CD4-positive, alpha-beta T cell treated with Interferon alpha-2 for 1 hour (primary cell): ENCODE measurements around the gene RCOR1.

ENCODE experiments used
- DNase-seq, 2 donors: peaks; one replicate each; pipeline ENCODE4 v3.0.0-alpha.2; 2020 to 2022

The RCOR1 gene

DNA sequence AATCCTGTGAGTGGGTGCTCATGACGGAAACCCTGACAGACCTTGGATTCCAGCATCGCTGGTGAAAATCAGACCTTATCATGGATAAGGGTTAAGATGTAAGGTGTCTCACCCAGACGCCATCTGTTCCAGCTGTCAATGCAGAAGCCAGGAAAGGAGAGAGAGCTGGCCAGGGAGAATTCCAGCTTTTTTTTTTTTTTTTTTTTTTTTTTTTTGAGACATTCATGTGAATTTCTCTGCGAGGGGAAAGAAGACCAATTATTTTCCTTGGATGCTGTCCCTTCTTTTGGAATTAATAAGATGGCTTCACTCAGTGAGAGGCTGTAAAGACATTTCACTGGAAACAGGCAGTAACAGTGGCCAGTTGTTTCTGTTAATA is 186.6 kb downstream of the RCOR1 start:
- no peak for DNase-seq

DNA sequence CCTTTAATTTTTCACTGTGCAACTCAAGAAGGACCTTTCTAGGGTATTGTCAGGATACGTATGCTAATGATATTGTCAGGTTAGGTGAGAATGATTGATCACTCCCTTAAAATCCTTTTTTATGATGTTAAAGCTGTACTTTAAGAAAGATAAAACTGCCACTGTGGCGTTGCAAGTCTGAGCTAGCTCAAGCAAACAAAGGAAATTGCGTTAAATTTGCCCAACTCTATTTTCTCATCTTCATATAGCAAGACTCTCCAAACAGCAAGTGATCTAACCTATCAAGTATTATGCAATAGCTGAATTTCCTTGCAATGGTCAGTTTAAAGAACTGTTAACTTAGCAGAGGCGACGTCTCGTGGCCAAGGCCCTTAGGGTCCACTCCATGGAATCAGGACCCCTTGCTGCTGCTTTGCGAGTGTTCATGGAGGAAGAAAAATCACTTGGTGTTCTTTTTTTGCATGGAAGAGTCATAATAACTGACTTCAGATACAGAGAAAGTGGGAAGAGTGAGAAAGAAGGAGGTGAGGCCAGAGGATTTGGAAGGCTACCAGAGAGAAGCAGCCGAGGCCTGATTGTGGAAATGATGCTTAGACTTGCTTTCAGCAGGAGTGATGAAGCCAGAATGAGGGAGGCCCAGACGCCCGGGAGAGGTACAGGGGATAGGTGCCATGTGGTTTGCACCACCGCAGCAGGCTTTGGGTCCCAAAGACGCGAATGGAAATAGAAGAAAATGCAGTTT is 187.3 kb downstream of the RCOR1 start:
- no peak for DNase-seq
